ENCODE data around the gene FAM53A. TPM values are rescaled to one million over a fixed set of nuclear protein-coding genes. Genes with fewer than 3 reads are reported as not detected.

Gene FAM53A
- total and polyA plus RNA-seq, 2 of the 13 experiments (the other 11 are each of a cell fraction or from before 2014, with no cell fraction given), result 0.48 to 1.1 TPM

- no peak; the same call in 1 of the 2 replicates for TF ChIP-seq THAP7 (CRISPR knock-in tag; IDR thresholded peaks at IDR 0.05)
- 0 out of 2 replicates have a peak, but pooled peaks have one; percentile 58 for TF ChIP-seq ZNF737 (CRISPR knock-in tag; IDR thresholded peaks at IDR 0.05; ENCODE audit: borderline replicate concordance)
- 0 out of 2 replicates have a peak, but pooled peaks have one; percentile 14 for TF ChIP-seq THAP8 (CRISPR knock-in tag; IDR thresholded peaks at IDR 0.05; ENCODE audit: borderline replicate concordance)
- TF ChIP-seq ZNF710 (CRISPR knock-in tag; IDR thresholded peaks at IDR 0.05; ENCODE audit: borderline replicate concordance), result no peak; the same call in 1 of the 2 replicates
- TF ChIP-seq KLF13 (CRISPR knock-in tag; IDR thresholded peaks at IDR 0.05), result peak; percentile 70; the same call in 1 of the 2 replicates
- TF ChIP-seq RFXAP (CRISPR knock-in tag; IDR thresholded peaks at IDR 0.05; ENCODE audit: borderline replicate concordance), result peak; percentile 34; the same call in 1 of the 2 replicates
- peak; percentile 48; the same call in 1 of the 2 replicates for TF ChIP-seq ZNF605 (CRISPR knock-in tag; IDR thresholded peaks at IDR 0.05)
- TF ChIP-seq ZNF570 (CRISPR knock-in tag; IDR thresholded peaks at IDR 0.05; ENCODE audit: borderline replicate concordance), result no peak
- TF ChIP-seq ZNF589 (CRISPR knock-in tag; conservative IDR thresholded peaks at IDR 0.05), result peak; percentile 42; the same call in 1 of the 2 replicates
- no peak for TF ChIP-seq NR3C1 (CRISPR knock-in tag; IDR thresholded peaks at IDR 0.05)
- TF ChIP-seq MIER3 (CRISPR knock-in tag; IDR thresholded peaks at IDR 0.05; ENCODE audit: borderline replicate concordance), result no peak
- no peak for TF ChIP-seq SOX5 (CRISPR knock-in tag; IDR thresholded peaks at IDR 0.05; ENCODE audit: borderline replicate concordance)
- TF ChIP-seq ZNF598 (CRISPR knock-in tag; IDR thresholded peaks at IDR 0.05; ENCODE audit: borderline replicate concordance), result no peak
- no peak for TF ChIP-seq ZSCAN29 (CRISPR knock-in tag; conservative IDR thresholded peaks at IDR 0.05)
- peak; percentile 86; the same call in 1 of the 2 replicates for TF ChIP-seq ZNF83 (CRISPR knock-in tag; IDR thresholded peaks at IDR 0.05; ENCODE audit: borderline replicate concordance)
- peak; percentile 81; the same call in 1 of the 2 replicates for TF ChIP-seq ZNF280B (CRISPR knock-in tag; IDR thresholded peaks at IDR 0.05; ENCODE audit: borderline replicate concordance)
- no peak for TF ChIP-seq SYNCRIP (IDR thresholded peaks at IDR 0.05; ENCODE audit: insufficient read depth, low read depth, low read length)
- peak; percentile 60; the same call in 1 of the 2 replicates for TF ChIP-seq ZFP37 (CRISPR knock-in tag; IDR thresholded peaks at IDR 0.05; ENCODE audit: borderline replicate concordance)
- peak; percentile 77 for TF ChIP-seq DMAP1 (CRISPR knock-in tag; IDR thresholded peaks at IDR 0.05)
- TF ChIP-seq JUNB (CRISPR knock-in tag; IDR thresholded peaks at IDR 0.05; ENCODE audit: borderline replicate concordance), result no peak
- no peak; the same call in 1 of the 2 replicates for TF ChIP-seq ZNF414 (CRISPR knock-in tag; IDR thresholded peaks at IDR 0.05)
- TF ChIP-seq ARNT2 (CRISPR knock-in tag; IDR thresholded peaks at IDR 0.05; ENCODE audit: low read depth), result peak; percentile 82; the same call in 1 of the 2 replicates
- TF ChIP-seq NFE2L2 (IDR thresholded peaks at IDR 0.05; ENCODE audit: low read length), result no peak
Measured at GRCh38 chr4:1720163-1720983, 36.3 kb upstream of the FAM53A start (continued).

Measured in HepG2 (cell line).